GM21786 (cell line): Measurements from ENCODE around the gene EXOC1.

Experiments
- ATAC-seq: cut with Tn5 transposase; IDR thresholded peaks from one replicate; pipeline ENCODE4 v1.9.1; 2021; ENCODE audit not compliant: unreplicated experiment

EXOC1 gene

GRCh38 chr4:55948726-55949481, 95.5 kb downstream of the EXOC1 start, which contains the start of gene CEP135:
Gene CEP135 (plus strand): TSS chr4:55948945. CDS start chr4:55952131, 3,186 bp downstream.
- ATAC-seq: peak; percentile 73

- no peak for ATAC-seq
Observed at GRCh38 chr4:55949482-55949802, 96.0 kb downstream of the EXOC1 start.

- no peak for ATAC-seq
Observed at GRCh38 chr4:55951191-55951922, 97.9 kb downstream of the EXOC1 start.
